ENCODE measurements around the gene IGF2.

Gene IGF2

GRCh38 chr11:2091786-2092463 lies 47.3 kb downstream of the IGF2 start:
- no peak for DNase-seq (ENCODE audit: low spot score)

GRCh38 chr11:2091112-2091746 lies 48.0 kb downstream of the IGF2 start:
- DNase-seq (ENCODE audit: low spot score), result no peak

- no peak for DNase-seq (ENCODE audit: low spot score)
Observed at GRCh38 chr11:2090172-2091111, 48.7 kb downstream of the IGF2 start.

GRCh38 chr11:2089536-2090165 lies 49.5 kb downstream of the IGF2 start:
- DNase-seq (ENCODE audit: low spot score), result no peak

- DNase-seq (ENCODE audit: low spot score), result no peak
Observed at GRCh38 chr11:2088746-2089535, 50.2 kb downstream of the IGF2 start.

- DNase-seq (ENCODE audit: low spot score), result no peak
Observed at GRCh38 chr11:2088284-2088683, 50.9 kb downstream of the IGF2 start.

- no peak for DNase-seq (ENCODE audit: low spot score)
Observed at GRCh38 chr11:2086239-2087040, 52.7 kb downstream of the IGF2 start.

GRCh38 chr11:2085251-2086066 lies 53.7 kb downstream of the IGF2 start:
- no peak for DNase-seq (ENCODE audit: low spot score)

GRCh38 chr11:2084721-2085120 lies 54.5 kb downstream of the IGF2 start:
- no peak for DNase-seq (ENCODE audit: low spot score)
